Neuronal stem cell (in vitro differentiated cells): Measurements from ENCODE around the gene PLPP7.

Experiments
- DNase-seq: peaks from one replicate; pipeline ENCODE4 v3.0.0-alpha.2; 2013; ENCODE audit warnings: low spot score
- H2AFZ ChIP-seq: one replicate; pipeline ENCODE4 v1.6.1; 2013; ENCODE audit warnings: mild to moderate bottlenecking, low read length, inconsistent platforms
- H2AK5ac ChIP-seq: 2 replicates; pipeline ENCODE4 v1.6.1; 2013; ENCODE audit warnings: low read depth, mild to moderate bottlenecking, inconsistent platforms, low read length, moderate library complexity, mixed read lengths
- H2BK120ac ChIP-seq: 2 replicates; pipeline ENCODE4 v1.6.1; 2013; ENCODE audit warnings: low read depth, mild to moderate bottlenecking, inconsistent platforms, low read length, moderate library complexity, mixed read lengths
- H2BK12ac ChIP-seq: one replicate; pipeline ENCODE4 v1.6.1; 2013; ENCODE audit warnings: low read length, inconsistent platforms
- H2BK15ac ChIP-seq: 2 replicates; pipeline ENCODE4 v1.6.1; 2013; ENCODE audit warnings: mild to moderate bottlenecking, low read length, inconsistent platforms, mixed read lengths
- H2BK5ac ChIP-seq: one replicate; pipeline ENCODE4 v1.6.1; 2013; ENCODE audit warnings: inconsistent platforms, mild to moderate bottlenecking, low read length, moderate library complexity
- H3K14ac ChIP-seq: one replicate; pipeline ENCODE4 v1.6.1; 2013; ENCODE audit warnings: low read length, inconsistent platforms
- H3K18ac ChIP-seq: 2 replicates; pipeline ENCODE4 v1.6.1; 2013; ENCODE audit warnings: low read length, inconsistent platforms
- H3K23ac ChIP-seq: 2 replicates; pipeline ENCODE4 v1.6.1; 2013; ENCODE audit warnings: low read depth, mild to moderate bottlenecking, mixed read lengths, low read length, inconsistent platforms; ENCODE audit not compliant: poor library complexity
- H3K27ac ChIP-seq: replicated peaks from 3 replicates; pipeline ENCODE4 v1.5.1; 2013; ENCODE audit warnings: low read length, inconsistent platforms
- H3K27me3 ChIP-seq, 3 experiments: 2 replicates each; pipeline ENCODE4 v1.6.1; 2013; ENCODE audit warnings: low read length in 3 of 3, mild to moderate bottlenecking in 2 of 3, inconsistent platforms in 1 of 3, low read depth in 1 of 3, mixed read lengths in 1 of 3, moderate library complexity in 1 of 3; ENCODE audit not compliant: control insufficient read depth in 3 of 3, insufficient read depth in 3 of 3
- H3K36me3 ChIP-seq, 2 donors: replicated peaks in 1 of 2; 2 replicates each; pipeline ENCODE4 v1.6.1; 2013; ENCODE audit warnings: low read length in 2 of 2; ENCODE audit not compliant: control insufficient read depth in 2 of 2, insufficient read depth in 2 of 2
- H3K4ac ChIP-seq: 2 replicates; pipeline ENCODE4 v1.6.1; 2013; ENCODE audit warnings: inconsistent platforms, mild to moderate bottlenecking, low read length, moderate library complexity
- H3K4me1 ChIP-seq, 2 donors: 1 replicate in 1 of 2; 2 replicates in 1 of 2; pipeline ENCODE4 v1.6.1; 2013; ENCODE audit warnings: low read length in 2 of 2, low read depth in 1 of 2; ENCODE audit not compliant: control insufficient read depth in 2 of 2, insufficient read depth in 1 of 2
- H3K4me2 ChIP-seq: one replicate; pipeline ENCODE4 v1.6.1; 2013; ENCODE audit warnings: mild to moderate bottlenecking, low read length, inconsistent platforms; ENCODE audit not compliant: insufficient read depth, poor library complexity, severe bottlenecking
- H3K4me3 ChIP-seq, 2 donors: 2 replicates each; pipeline ENCODE4 v1.5.1; 2013; ENCODE audit warnings: low read length in 2 of 2, mild to moderate bottlenecking in 2 of 2, inconsistent platforms in 1 of 2, moderate library complexity in 1 of 2
- H3K79me1 ChIP-seq: one replicate; pipeline ENCODE4 v1.6.1; 2013; ENCODE audit warnings: low read depth, mild to moderate bottlenecking, inconsistent platforms, low read length, moderate library complexity
- H3K9ac ChIP-seq: one replicate; pipeline ENCODE4 v1.6.1; 2013; ENCODE audit warnings: mild to moderate bottlenecking, low read depth, low read length, inconsistent platforms; ENCODE audit not compliant: poor library complexity
- H3K9me3 ChIP-seq, 2 donors: replicated peaks in 1 of 2; 2 replicates each; pipeline versions ENCODE3 to v1.6.1; 2013; ENCODE audit warnings: low read length in 2 of 2, mild to moderate bottlenecking in 2 of 2, inconsistent platforms in 1 of 2, low read depth in 1 of 2, mixed read lengths in 1 of 2, moderate library complexity in 1 of 2; ENCODE audit not compliant: control insufficient read depth in 2 of 2, insufficient read depth in 1 of 2
- H4K8ac ChIP-seq: one replicate; pipeline ENCODE4 v1.6.1; 2013; ENCODE audit warnings: low read depth, mild to moderate bottlenecking, inconsistent platforms, low read length, moderate library complexity
- H4K91ac ChIP-seq: one replicate; pipeline ENCODE4 v1.6.1; 2013; ENCODE audit warnings: low read length, low read depth, mild to moderate bottlenecking, inconsistent platforms; ENCODE audit not compliant: poor library complexity
- WGBS, 2 donors: extraction: QIAGEN DNeasy Blood & Tissue Kit; methylation state at CpG; one replicate each; pipeline ENCODE4 v1.1.7; 2013; ENCODE audit warnings: missing lambda C conversion rate in 2 of 2, mixed read lengths in 1 of 2; ENCODE audit not compliant: insufficient read length in 2 of 2, insufficient replicate concordance in 1 of 2; ENCODE audit errors: extremely low coverage in 2 of 2; 5-methylcytosine and 5-hydroxymethylcytosine counted together

PLPP7 gene

DNA sequence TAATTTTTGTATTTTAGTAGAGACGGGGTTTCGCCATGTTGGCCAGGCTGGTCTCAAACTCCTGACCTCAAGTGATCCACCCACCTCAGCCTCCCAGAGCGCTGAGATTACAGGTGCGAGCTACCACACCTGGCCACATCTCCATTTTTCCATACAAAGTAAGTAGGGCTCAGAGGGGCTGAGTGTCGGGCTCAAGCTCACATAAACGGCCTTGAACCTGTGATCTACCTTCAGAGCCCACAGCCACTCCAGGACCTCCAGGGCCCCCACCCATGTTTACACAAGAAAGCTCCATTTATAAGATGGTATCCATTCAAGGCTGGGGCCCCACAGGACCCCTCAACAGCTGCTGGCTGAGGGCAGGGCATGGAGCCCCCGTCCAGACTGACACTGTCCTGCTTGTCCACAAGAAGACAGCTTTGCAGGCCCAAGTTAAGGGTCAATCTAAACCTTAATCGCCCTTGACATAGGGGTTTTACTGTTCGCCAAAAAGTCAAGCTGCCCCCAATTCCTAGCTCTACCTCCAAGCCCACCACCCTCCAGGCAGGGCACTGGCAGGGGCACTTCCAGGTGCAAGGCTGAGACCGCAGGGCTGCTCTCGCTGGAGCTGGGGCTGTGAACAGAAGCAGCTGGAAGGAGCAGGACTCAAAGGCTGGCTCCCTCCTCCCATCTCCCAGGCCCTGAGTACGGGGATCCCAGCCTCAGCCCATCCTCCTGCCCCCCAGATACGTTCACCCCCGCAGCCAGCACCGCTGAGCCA lies 32.1 kb upstream of the PLPP7 start:
- no peak overlapping the region for H2AFZ ChIP-seq
- H4K91ac ChIP-seq = no peak overlapping the region
- no peak overlapping the region for H2AK5ac ChIP-seq
- H3K23ac ChIP-seq = peak overlapping the region; percentile 86
- no peak overlapping the region for H3K4me2 ChIP-seq
- no peak overlapping the region for H3K4me3 ChIP-seq
- no peak for DNase-seq
- peaks cover 2% of the 10 kb centered on the region for H3K79me1 ChIP-seq
- no peak overlapping the region for H3K9ac ChIP-seq
- peaks cover 0 to 5% of the 10 kb centered on the region in 2 donors for H3K36me3 ChIP-seq
- H3K4ac ChIP-seq = no peak overlapping the region
- H4K8ac ChIP-seq = no peak overlapping the region
- H3K9me3 ChIP-seq = no peaks in the 10 kb centered on the region
- H2BK15ac ChIP-seq = no peak overlapping the region
- H3K27me3 ChIP-seq = no peaks in the 10 kb centered on the region
- H2BK120ac ChIP-seq = no peak overlapping the region
- H3K4me1 ChIP-seq = peaks cover 5 to 13% of the 10 kb centered on the region in 2 donors
- no peak overlapping the region for H3K27ac ChIP-seq
- peak overlapping the region; percentile 77 for H3K18ac ChIP-seq
- no peak overlapping the region for H2BK12ac ChIP-seq
- no peak overlapping the region for H2BK5ac ChIP-seq
- H3K14ac ChIP-seq = no peak overlapping the region
- WGBS, 2 donors = no CpG with 5 or more reads among the region's 15 CpGs

DNA sequence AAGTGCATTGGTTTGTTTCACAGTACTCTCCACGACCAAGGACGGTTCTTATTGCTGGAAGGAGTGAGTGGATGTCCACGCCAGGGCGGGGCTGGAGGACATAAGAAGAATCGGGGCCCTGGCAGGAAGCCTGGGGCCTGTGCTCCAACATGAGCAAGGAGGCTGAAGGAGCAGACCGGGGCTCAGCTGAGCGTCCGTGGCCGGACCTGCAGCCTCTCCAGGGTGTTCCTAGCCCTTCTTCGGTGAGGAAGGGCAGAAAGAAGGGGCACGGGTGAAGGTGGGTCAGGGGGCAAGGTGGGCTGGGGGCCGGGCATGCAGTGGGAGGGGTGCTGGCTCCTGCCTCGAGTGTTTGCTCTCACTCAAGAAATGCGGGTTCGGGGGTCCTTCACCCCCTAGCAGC lies 31.3 kb upstream of the PLPP7 start:
- Histone ChIP-seq H4K8ac (no peak overlapping the region), H3K9me3 (no peaks in the 10 kb centered on the region), H3K9ac (no peak overlapping the region), H2AK5ac (no peak overlapping the region), H3K4me3 (no peak overlapping the region), H2BK15ac (no peak overlapping the region), H3K4ac (peak overlapping the region; percentile 80), H2BK5ac (no peak overlapping the region), H2BK12ac (no peak overlapping the region), H3K4me1 (peaks cover 5 to 13% of the 10 kb centered on the region in 2 donors), H3K79me1 (peaks cover 2% of the 10 kb centered on the region), H4K91ac (no peak overlapping the region), H3K27ac (no peak overlapping the region), H3K23ac (peak overlapping the region; percentile 49), H3K36me3 (peaks cover 0 to 5% of the 10 kb centered on the region in 2 donors), H2BK120ac (no peak overlapping the region), H2AFZ (no peak overlapping the region), H3K18ac (peak overlapping the region; percentile 24), H3K27me3 (no peaks in the 10 kb centered on the region), H3K14ac (peak overlapping the region; percentile 65), H3K4me2 (no peak overlapping the region)
- DNase-seq = no peak
- WGBS, 2 donors = no CpG with 5 or more reads among the region's 15 CpGs

- H4K91ac ChIP-seq = no peak overlapping the region
Measured at GRCh38 chr9:131258698-131259431, 30.7 kb upstream of the PLPP7 start.

DNA sequence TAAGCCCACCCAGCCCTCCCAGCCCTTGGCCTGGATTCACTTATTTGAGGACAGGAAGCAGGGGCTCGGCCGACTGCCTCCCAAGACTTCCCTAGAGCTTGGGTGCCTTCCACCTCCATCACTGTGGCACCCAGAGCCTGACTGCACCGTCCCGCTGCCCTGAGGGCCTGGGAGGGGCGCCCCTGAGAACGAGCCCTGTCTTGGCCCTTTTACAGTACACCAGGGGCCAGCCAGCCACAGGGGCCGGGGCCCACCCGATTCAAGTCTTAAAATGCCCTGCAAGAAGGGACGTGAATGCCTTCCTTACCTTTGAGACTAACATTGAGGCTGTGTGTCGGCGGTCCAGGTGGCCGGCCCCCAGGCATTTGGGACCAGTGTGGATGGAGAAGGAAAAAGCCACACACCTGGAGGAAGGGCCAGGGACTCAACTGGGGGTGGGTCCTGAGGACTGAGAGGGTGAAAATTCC lies 30.1 kb upstream of the PLPP7 start:
- no peak overlapping the region for H3K9ac ChIP-seq
- peak overlapping the region; percentile 49 for H3K14ac ChIP-seq
- H2AFZ ChIP-seq = no peak overlapping the region
- no peak overlapping the region for H3K27ac ChIP-seq
- H2BK12ac ChIP-seq = peak overlapping the region; percentile 51
- no peak overlapping the region for H4K91ac ChIP-seq
- H3K79me1 ChIP-seq = peaks cover 2% of the 10 kb centered on the region
- H2BK5ac ChIP-seq = no peak overlapping the region
- no peak for DNase-seq
- no peak overlapping the region for H2BK15ac ChIP-seq
- no peaks in the 10 kb centered on the region for H3K27me3 ChIP-seq
- H3K9me3 ChIP-seq = no peaks in the 10 kb centered on the region
- H2AK5ac ChIP-seq = peak overlapping the region; percentile 76
- peak overlapping the region; percentile 69 for H3K23ac ChIP-seq
- H3K4me2 ChIP-seq = no peak overlapping the region
- no peak overlapping the region for H3K18ac ChIP-seq
- peaks cover 0 to 5% of the 10 kb centered on the region in 2 donors for H3K36me3 ChIP-seq
- H3K4me1 ChIP-seq = peaks cover 0 to 8% of the 10 kb centered on the region in 2 donors
- H3K4ac ChIP-seq = no peak overlapping the region
- no peak overlapping the region for H2BK120ac ChIP-seq
- WGBS, 2 donors = no CpG with 5 or more reads among the region's 12 CpGs
- H3K4me3 ChIP-seq = no peak overlapping the region
- no peak overlapping the region for H4K8ac ChIP-seq

More at GRCh38 chr9:131258698-131259431, 30.7 kb upstream of the PLPP7 start:
- Histone ChIP-seq H3K4me3 (no peak overlapping the region), H3K27ac (no peak overlapping the region), H2AK5ac (peak overlapping the region; percentile 71), H2BK5ac (peak overlapping the region; percentile 57), H3K27me3 (no peaks in the 10 kb centered on the region), H3K36me3 (peaks cover 0 to 5% of the 10 kb centered on the region in 2 donors), H2BK12ac (no peak overlapping the region), H3K4me2 (no peak overlapping the region), H2AFZ (no peak overlapping the region), H3K9ac (no peak overlapping the region), H3K4me1 (peaks cover 4 to 12% of the 10 kb centered on the region in 2 donors), H4K8ac (no peak overlapping the region), H2BK15ac (no peak overlapping the region), H3K79me1 (peaks cover 2% of the 10 kb centered on the region), H3K23ac (peak overlapping the region; percentile 82), H3K18ac (peak overlapping the region; percentile 22), H3K4ac (no peak overlapping the region), H2BK120ac (no peak overlapping the region), H3K14ac (peak overlapping the region; percentile 49), H3K9me3 (no peaks in the 10 kb centered on the region)
- DNase-seq = no peak
- no CpG with 5 or more reads among the region's 25 CpGs for WGBS, 2 donors
